Peyer's patch (tissue), 4 donors: ENCODE data around the gene WDR31. TPM values are rescaled to one million over a fixed set of nuclear protein-coding genes. Genes with fewer than 3 reads are reported as not detected.

Experiments used
- DNase-seq, 3 donors: peaks; one replicate each; pipeline ENCODE4 v3.0.0-alpha.2; 2017 to 2019
- H3K27ac ChIP-seq, 4 donors: fragments of 200-600 bp; sonication (generic); one replicate each; pipeline ENCODE4 v1.5.1; 2016 to 2019
- H3K27me3 ChIP-seq, 2 donors: fragments of 200-600 bp; sonication (generic); one replicate each; pipeline ENCODE4 v1.5.1; 2019
- H3K36me3 ChIP-seq, 3 donors: fragments of 200-600 bp; sonication (generic); one replicate each; pipeline ENCODE4 v1.5.1; 2016 to 2019
- H3K4me1 ChIP-seq, 4 donors: fragments of 200-600 bp; sonication (generic); one replicate each; pipeline ENCODE4 v1.5.1; 2016 to 2019
- H3K4me3 ChIP-seq, 4 donors: fragments of 200-600 bp; sonication (generic); 1 replicate in 3 of 4; 2 replicates in 1 of 4; pipeline ENCODE4 v1.5.1; 2016 to 2019; ENCODE audit warnings: mild to moderate bottlenecking in 1 of 4
- H3K9me3 ChIP-seq, 4 donors: fragments of 200-600 bp; sonication (generic); one replicate each; pipeline ENCODE4 v1.5.1; 2016 to 2019; ENCODE audit warnings: mild to moderate bottlenecking in 1 of 4
- POLR2A ChIP-seq, 2 donors: fragments of 450-650 bp; IDR thresholded peaks; one replicate each; pipeline ENCODE4 v1.5.1; 2017; ENCODE audit warnings: antibody characterized with exemption in 2 of 2, mild to moderate bottlenecking in 2 of 2, moderate library complexity in 2 of 2
- total RNA-seq, 4 donors: library from RNA; depleted of rRNA; stranded (reverse); fragments of >200 nt; gene quantifications; one replicate each; pipeline ENCODE4 v1.1.0, GENCODE V29; 2016
- TF ChIP-seq, protein P1 (sequence below), 6 experiments: fragments of 450-650 bp in 4 of 6; fragments of 200-600 bp in 2 of 6; sonication (generic) in 1 of 6; IDR thresholded peaks; one replicate each; pipeline ENCODE4 v1.5.1; 2017 to 2019; ENCODE audit warnings: antibody characterized with exemption in 6 of 6, mild to moderate bottlenecking in 3 of 6, moderate library complexity in 1 of 6

The WDR31 gene
- total RNA-seq, 4 donors from 2014 or later = 1.1 to 3.5 (median 2.5) TPM; not detected in 1

DNA sequence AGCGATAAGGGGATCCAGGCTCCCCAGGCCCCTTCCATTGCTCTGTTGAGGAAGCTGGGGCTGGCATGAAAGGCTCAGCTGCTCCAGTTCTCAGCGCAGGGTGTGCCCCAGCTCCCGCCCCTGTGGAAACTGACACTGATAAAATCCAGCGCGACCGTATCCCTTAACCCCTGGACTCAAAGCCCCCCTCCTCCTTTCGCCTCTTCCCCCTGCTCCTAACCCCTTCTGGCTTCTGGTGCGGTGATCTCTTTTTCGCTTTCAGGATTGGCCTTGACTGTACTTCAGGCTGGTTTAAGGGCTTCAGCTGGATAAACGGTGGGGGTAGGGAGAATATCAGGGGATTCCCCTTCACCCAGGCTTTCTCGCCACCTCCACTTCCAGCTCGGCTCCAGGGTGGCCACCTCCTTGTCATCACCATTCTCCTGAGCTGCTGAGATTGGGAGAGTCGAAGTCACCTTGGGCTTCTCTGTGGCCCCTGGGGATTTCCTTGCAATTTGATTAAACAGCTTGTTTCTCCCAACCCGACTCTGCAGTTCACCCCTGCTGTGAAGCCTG, 10.1 kb upstream of the WDR31 start:
- H3K27ac ChIP-seq = peak overlapping the region in 2 of 4 donors; percentile 39 to 69

DNA sequence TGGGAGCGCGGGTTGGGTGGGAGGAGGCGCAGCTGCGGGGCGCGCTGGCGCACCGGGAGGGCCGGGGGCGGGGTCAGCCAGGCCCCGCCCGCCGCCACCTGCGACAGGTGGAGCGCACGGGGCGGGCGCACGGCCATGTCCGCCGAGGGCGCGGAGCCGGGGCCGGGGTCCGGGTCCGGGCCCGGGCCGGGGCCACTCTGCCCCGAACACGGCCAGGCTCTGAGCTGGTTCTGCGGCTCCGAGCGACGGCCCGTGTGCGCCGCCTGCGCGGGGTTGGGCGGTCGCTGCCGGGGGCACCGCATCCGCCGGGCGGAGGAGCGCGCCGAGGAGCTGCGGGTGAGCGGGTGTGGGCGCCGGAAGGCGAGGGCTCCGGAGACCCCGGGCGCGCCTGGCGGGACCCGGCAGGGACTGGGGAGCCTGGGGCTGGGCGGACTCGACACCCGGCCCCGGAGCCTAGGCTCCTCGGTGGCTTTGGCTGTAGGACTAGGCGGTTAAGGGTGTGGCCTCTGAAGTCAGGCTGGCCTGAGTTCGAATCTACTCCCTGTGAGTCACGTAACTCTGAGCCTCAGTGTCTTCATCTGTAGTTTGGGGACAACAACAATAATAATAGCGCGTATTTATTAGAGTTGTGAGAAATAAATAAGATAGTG, 9.5 kb upstream of the WDR31 start, which contains the start of gene BSPRY:
Gene BSPRY, plus strand, starts transcription at position 97 of the 650 bp plus-strand sequence. Its CDS starts 39 bp downstream, at position 136.
- TF ChIP-seq, protein P1, sequence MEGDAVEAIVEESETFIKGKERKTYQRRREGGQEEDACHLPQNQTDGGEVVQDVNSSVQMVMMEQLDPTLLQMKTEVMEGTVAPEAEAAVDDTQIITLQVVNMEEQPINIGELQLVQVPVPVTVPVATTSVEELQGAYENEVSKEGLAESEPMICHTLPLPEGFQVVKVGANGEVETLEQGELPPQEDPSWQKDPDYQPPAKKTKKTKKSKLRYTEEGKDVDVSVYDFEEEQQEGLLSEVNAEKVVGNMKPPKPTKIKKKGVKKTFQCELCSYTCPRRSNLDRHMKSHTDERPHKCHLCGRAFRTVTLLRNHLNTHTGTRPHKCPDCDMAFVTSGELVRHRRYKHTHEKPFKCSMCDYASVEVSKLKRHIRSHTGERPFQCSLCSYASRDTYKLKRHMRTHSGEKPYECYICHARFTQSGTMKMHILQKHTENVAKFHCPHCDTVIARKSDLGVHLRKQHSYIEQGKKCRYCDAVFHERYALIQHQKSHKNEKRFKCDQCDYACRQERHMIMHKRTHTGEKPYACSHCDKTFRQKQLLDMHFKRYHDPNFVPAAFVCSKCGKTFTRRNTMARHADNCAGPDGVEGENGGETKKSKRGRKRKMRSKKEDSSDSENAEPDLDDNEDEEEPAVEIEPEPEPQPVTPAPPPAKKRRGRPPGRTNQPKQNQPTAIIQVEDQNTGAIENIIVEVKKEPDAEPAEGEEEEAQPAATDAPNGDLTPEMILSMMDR (IDR thresholded peaks at IDR 0.05) = no peak
- peak in 1 of 2 donors; percentile 28 for TF ChIP-seq POLR2A (IDR thresholded peaks at IDR 0.05)
- Histone ChIP-seq H3K27me3 (no peaks in the 10 kb centered on the region), H3K36me3 (no peaks in the 10 kb centered on the region), H3K4me1 (peaks cover 0 to 23% (median 7%) of the 10 kb centered on the region in 4 donors), H3K4me3 (peak within 1 kb of the TSS; percentile 40 to 90 (median 73)), H3K27ac (peak within 1 kb of the TSS in 3 of 4 donors; percentile 19 to 69 (median 39)), H3K9me3 (no peaks in the 10 kb centered on the region)
- DNase-seq = peak; percentile 29 to 75 (median 58)

More for the DNA sequence above, 10.1 kb upstream of the WDR31 start:
- Histone ChIP-seq H3K4me3 (peak overlapping the region; percentile 40 to 90 (median 73)), H3K9me3 (no peaks in the 10 kb centered on the region), H3K4me1 (peaks cover 0 to 20% (median 7%) of the 10 kb centered on the region in 4 donors), H3K36me3 (no peaks in the 10 kb centered on the region), H3K27me3 (no peaks in the 10 kb centered on the region)
- DNase-seq = no peak
- no peak for TF ChIP-seq POLR2A (IDR thresholded peaks at IDR 0.05)
- TF ChIP-seq, protein P1 (IDR thresholded peaks at IDR 0.05) = no peak

DNA sequence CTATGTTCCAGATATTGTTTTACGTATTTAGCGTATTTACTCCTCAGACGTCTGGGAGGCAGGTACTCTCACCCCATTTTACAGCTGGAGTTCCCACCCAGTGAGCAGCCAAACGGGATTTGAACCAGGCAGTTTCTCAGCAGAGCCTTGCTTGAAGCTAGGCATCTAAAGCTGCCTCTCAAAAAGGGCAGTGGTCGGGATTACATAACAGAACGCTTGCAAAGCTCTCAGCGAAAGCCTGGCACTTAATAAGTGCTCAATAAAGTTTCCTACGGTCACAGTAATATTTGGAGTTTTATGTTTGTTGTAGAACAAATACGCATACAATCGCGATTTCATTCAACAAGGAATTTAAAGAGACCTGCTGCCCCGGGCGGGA, 9.0 kb upstream of the WDR31 start:
- no peak for DNase-seq
- Histone ChIP-seq H3K36me3 (no peaks in the 10 kb centered on the region), H3K27ac (no peak overlapping the region), H3K27me3 (no peaks in the 10 kb centered on the region), H3K9me3 (no peaks in the 10 kb centered on the region), H3K4me3 (peak overlapping the region in 3 of 4 donors; percentile 63 to 90 (median 83)), H3K4me1 (peaks cover 0 to 23% (median 7%) of the 10 kb centered on the region in 4 donors)
- TF ChIP-seq, protein P1 (IDR thresholded peaks at IDR 0.05) = no peak
- TF ChIP-seq POLR2A (IDR thresholded peaks at IDR 0.05) = no peak

DNA sequence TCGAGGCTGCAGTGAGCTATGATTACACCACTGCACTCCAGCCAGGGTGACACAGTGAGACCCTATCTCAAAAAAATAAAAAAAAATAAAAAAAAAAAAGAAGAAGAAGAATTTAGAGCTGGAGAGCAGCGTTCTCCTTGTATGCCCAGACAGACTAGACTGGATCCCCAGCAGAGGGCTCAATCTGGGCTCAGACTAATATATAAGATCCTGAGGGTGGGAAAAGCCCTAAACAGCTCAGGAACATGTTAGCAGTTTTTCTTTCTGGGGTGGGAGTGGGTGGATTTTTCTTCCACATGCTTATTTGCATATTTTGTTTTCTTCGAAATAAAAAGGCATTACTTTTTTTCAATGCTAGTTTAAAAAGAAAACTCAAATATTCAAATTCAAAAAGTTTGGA, 8.4 kb upstream of the WDR31 start:
- DNase-seq = no peak
- TF ChIP-seq, protein P1 (IDR thresholded peaks at IDR 0.05) = no peak
- no peak for TF ChIP-seq POLR2A (IDR thresholded peaks at IDR 0.05)
- H3K27me3 ChIP-seq = no peaks in the 10 kb centered on the region
- no peaks in the 10 kb centered on the region for H3K9me3 ChIP-seq
- no peaks in the 10 kb centered on the region for H3K36me3 ChIP-seq
- H3K27ac ChIP-seq = peak overlapping the region in 1 of 4 donors; percentile 65
- no peak overlapping the region for H3K4me3 ChIP-seq
- H3K4me1 ChIP-seq = peaks cover 0 to 23% (median 7%) of the 10 kb centered on the region in 4 donors

DNA sequence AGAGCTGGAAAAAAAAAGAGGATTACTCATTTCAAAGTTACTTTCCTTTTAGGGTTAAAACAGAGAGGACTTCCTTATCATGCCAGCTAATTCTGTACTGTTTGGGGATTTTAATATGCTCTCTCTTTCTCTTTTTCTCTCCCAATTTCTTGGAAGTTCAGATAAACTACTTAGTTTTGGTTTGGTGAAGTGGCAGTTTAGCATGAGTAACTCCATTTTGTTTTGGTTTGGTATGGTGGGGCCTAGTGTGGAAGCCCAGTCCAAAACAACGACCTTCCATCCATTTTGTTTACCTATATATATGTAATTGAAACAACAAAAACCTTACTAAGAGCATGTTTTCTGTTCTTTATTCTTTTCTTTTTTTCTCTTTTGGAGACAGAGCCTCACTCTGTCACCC, 5.6 kb upstream of the WDR31 start:
- no peak overlapping the region for H3K4me3 ChIP-seq
- H3K9me3 ChIP-seq = no peaks in the 10 kb centered on the region
- H3K4me1 ChIP-seq = peaks cover 0 to 27% (median 5%) of the 10 kb centered on the region in 4 donors
- no peaks in the 10 kb centered on the region for H3K27me3 ChIP-seq
- peak overlapping the region in 1 of 4 donors; percentile 53 for H3K27ac ChIP-seq
- TF ChIP-seq POLR2A (IDR thresholded peaks at IDR 0.05) = no peak
- DNase-seq = no peak
- no peaks in the 10 kb centered on the region for H3K36me3 ChIP-seq

DNA sequence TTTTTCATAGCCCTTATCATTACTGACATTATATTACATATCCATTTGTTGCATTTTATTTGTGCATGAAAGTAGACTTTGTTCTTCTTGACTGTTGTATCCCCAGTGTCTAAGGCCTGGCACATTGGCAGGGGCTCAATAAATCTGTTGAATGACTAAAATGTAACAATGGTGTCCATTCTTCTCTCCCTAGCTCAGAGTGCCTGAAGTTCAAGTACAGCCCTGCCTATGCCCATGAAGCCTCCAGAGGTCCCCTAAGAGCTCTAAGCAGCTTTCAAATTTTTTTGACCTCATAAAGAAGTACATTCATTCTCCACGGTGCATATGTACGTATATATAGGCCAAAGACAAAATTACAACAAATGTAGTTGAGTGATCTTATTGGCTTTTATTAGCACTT, 5.1 kb upstream of the WDR31 start:
- no peaks in the 10 kb centered on the region for H3K27me3 ChIP-seq
- H3K4me3 ChIP-seq = no peak overlapping the region
- TF ChIP-seq POLR2A (IDR thresholded peaks at IDR 0.05) = no peak
- TF ChIP-seq, protein P1 (IDR thresholded peaks at IDR 0.05) = peak in 1 of 6 experiments; percentile 6
- peak overlapping the region in 1 of 4 donors; percentile 53 for H3K27ac ChIP-seq
- H3K36me3 ChIP-seq = no peaks in the 10 kb centered on the region
- H3K9me3 ChIP-seq = no peaks in the 10 kb centered on the region
- DNase-seq = no peak
- peaks cover 0 to 24% (median 3%) of the 10 kb centered on the region in 4 donors for H3K4me1 ChIP-seq
